OCI-LY3 (cell line): ENCODE measurements around the gene ACTG1.

ENCODE experiments used
- H2AFZ ChIP-seq: fragments of 200-600, 300-600 bp; shearing (Covaris generic); 2 replicates; pipeline ENCODE4 v1.6.0; 2014; ENCODE audit warnings: antibody characterized with exemption, low read depth, low read length
- H3K27ac ChIP-seq: fragments of 200-600, 300-600 bp; sonication (generic); 2 replicates; pipeline ENCODE4 v1.5.1; 2014; ENCODE audit warnings: mild to moderate bottlenecking, low read length, moderate library complexity, mixed read lengths
- H3K27me3 ChIP-seq: fragments of 200-600, 300-600 bp; sonication (generic); 2 replicates; pipeline ENCODE4 v1.6.1; 2014; ENCODE audit warnings: low read depth, low read length, mixed read lengths
- H3K36me3 ChIP-seq: fragments of 200-600, 300-600 bp; sonication (generic); replicated peaks from 2 replicates; pipeline ENCODE3; 2014; ENCODE audit warnings: low read depth, low read length, mixed read lengths
- H3K4me1 ChIP-seq: fragments of 300-600, 200-600 bp; sonication (generic); 2 replicates; pipeline ENCODE4 v1.6.1; 2014; ENCODE audit warnings: low read length, mixed read lengths
- H3K4me2 ChIP-seq: fragments of 200-600, 300-600 bp; sonication (generic); 2 replicates; pipeline ENCODE4 v1.6.1; 2014; ENCODE audit warnings: low read length, mixed read lengths
- H3K4me3 ChIP-seq: fragments of 300-600, 200-600 bp; sonication (generic); 2 replicates; pipeline ENCODE4 v1.5.1; 2014; ENCODE audit warnings: antibody characterized with exemption, mild to moderate bottlenecking, low read length, moderate library complexity
- H3K79me2 ChIP-seq: fragments of 300-600, 200-600 bp; shearing (Covaris generic); 2 replicates; pipeline ENCODE4 v1.6.1; 2014; ENCODE audit warnings: mild to moderate bottlenecking, low read length, mixed read lengths
- H3K9ac ChIP-seq: fragments of 300-600, 200-600 bp; shearing (Covaris generic); 2 replicates; pipeline ENCODE4 v1.6.0; 2014; ENCODE audit warnings: mild to moderate bottlenecking, low read length, moderate library complexity
- H3K9me3 ChIP-seq: fragments of 200-600, 300-600 bp; shearing (Covaris generic); 2 replicates; pipeline ENCODE4 v1.6.1; 2014; ENCODE audit warnings: low read length, mixed read lengths; ENCODE audit not compliant: insufficient read depth
- H4K20me1 ChIP-seq: fragments of 200-600, 300-600 bp; sonication (generic); 2 replicates; pipeline ENCODE4 v1.6.1; 2016; ENCODE audit warnings: low read length, mixed read lengths; ENCODE audit not compliant: insufficient read depth
- EZH2phosphoT487 ChIP-seq: fragments of 200-600 bp; shearing (Covaris generic); IDR thresholded peaks from 2 replicates; pipeline ENCODE4 v1.6.1; 2018; ENCODE audit warnings: antibody characterized with exemption, mixed run types, low read depth
- TF ChIP-seq, protein P1 (sequence below): fragments of 200-600, 300-600 bp; sonication (generic); IDR thresholded peaks from 2 replicates; pipeline ENCODE4 v1.5.1; 2014; ENCODE audit warnings: antibody characterized with exemption, low read length, low read depth

The ACTG1 gene

GRCh38 chr17:81473019-81473418, 39.6 kb downstream of the ACTG1 start:
- Histone ChIP-seq H3K79me2 (no peaks in the 10 kb centered on the region), H3K4me1 (no peaks in the 10 kb centered on the region), H3K4me2 (no peak overlapping the region), H4K20me1 (no peaks in the 10 kb centered on the region), H3K27me3 (no peaks in the 10 kb centered on the region), H3K27ac (no peak overlapping the region), H3K36me3 (no peaks in the 10 kb centered on the region), H3K9ac (no peak overlapping the region), H3K4me3 (no peak overlapping the region), H2AFZ (no peak overlapping the region), H3K9me3 (no peaks in the 10 kb centered on the region)
- TF ChIP-seq, protein P1, sequence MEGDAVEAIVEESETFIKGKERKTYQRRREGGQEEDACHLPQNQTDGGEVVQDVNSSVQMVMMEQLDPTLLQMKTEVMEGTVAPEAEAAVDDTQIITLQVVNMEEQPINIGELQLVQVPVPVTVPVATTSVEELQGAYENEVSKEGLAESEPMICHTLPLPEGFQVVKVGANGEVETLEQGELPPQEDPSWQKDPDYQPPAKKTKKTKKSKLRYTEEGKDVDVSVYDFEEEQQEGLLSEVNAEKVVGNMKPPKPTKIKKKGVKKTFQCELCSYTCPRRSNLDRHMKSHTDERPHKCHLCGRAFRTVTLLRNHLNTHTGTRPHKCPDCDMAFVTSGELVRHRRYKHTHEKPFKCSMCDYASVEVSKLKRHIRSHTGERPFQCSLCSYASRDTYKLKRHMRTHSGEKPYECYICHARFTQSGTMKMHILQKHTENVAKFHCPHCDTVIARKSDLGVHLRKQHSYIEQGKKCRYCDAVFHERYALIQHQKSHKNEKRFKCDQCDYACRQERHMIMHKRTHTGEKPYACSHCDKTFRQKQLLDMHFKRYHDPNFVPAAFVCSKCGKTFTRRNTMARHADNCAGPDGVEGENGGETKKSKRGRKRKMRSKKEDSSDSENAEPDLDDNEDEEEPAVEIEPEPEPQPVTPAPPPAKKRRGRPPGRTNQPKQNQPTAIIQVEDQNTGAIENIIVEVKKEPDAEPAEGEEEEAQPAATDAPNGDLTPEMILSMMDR: no peak
- no peak for TF ChIP-seq EZH2phosphoT487

DNA sequence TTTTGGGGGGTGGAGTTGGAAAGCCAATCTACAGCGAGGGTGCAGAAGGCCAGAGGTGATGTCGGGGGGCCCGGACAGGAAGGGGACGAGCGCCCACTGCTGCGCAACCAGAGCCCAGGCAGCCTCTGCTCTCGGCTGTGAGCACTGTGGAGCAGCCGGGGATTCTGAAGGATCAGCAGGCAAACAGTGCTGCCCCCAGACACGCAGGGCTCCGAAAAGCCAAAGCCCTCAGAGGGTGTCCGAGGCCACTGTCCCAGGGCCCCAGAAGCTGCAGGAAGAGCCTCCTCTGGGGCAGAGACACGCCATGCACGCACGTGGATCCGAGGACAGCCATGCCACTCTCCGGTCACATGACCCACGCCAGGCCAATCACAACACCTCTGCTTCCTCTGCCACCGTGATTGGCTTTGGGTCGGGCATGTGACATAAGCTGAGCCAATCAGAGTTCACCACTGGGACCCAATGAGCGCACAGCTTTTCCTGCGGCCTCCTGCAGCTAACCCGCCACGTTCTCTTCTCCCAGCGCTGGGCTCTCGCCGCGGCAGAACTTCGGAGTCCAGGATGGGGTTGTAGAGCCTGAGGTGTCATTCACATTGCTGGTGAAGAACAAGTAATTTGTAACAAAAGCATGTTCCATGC, 40.7 kb downstream of the ACTG1 start:
- Histone ChIP-seq H2AFZ (no peak overlapping the region), H3K4me3 (no peak overlapping the region), H3K27ac (no peak overlapping the region), H3K36me3 (no peaks in the 10 kb centered on the region), H3K9ac (no peak overlapping the region), H3K9me3 (no peaks in the 10 kb centered on the region), H3K4me1 (no peaks in the 10 kb centered on the region), H4K20me1 (no peaks in the 10 kb centered on the region), H3K27me3 (no peaks in the 10 kb centered on the region), H3K79me2 (no peaks in the 10 kb centered on the region), H3K4me2 (no peak overlapping the region)
- TF ChIP-seq, protein P1: no peak
- TF ChIP-seq EZH2phosphoT487: no peak

DNA sequence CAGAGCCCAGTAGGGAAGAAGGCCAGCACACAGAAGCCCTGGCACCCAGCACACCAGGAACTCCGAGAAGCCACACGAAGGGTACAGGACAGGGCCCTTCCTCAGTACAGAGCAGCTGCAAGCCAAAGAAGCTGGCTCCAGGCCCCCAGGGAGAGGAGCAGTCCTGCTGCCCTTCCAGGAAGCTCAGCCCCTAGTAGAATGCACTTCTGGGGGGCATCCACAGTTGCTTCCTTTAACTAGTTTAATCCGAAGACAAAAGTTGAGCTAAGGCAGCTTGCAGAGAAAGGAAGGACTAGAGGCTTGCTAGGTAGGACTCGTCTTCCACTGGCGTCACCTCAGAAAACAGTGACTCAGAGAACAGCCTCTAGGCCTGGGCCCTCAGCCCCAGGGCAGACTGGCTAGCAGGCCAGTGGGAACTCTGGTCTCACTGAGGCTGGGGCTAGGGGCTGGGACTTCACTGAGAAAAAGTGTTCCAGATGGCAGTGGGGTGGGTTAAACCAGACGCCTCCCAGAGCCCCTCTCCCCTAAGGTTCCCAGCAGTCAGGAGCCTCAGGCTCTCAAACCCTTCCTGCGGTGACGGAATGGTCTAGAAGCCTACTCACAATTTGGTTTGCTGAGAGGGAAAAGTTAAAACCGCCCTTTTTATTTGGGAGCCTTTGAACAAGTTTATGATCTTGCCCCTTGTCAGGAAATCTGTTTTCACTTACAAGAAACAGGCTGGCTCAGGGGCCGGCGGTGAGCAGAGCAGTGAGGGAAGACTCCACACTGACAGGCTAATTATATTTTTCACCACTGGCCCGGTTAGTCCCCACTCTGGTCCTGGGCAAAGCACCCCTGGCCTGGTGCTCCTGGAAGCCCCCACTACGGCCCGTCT, 41.4 kb downstream of the ACTG1 start:
- no peak overlapping the region for H3K4me3 ChIP-seq
- H2AFZ ChIP-seq: no peak overlapping the region
- H3K9ac ChIP-seq: no peak overlapping the region
- H3K79me2 ChIP-seq: no peaks in the 10 kb centered on the region
- no peaks in the 10 kb centered on the region for H3K27me3 ChIP-seq
- TF ChIP-seq, protein P1: no peak
- TF ChIP-seq EZH2phosphoT487: no peak
- H3K27ac ChIP-seq: no peak overlapping the region
- H3K4me2 ChIP-seq: no peak overlapping the region
- H4K20me1 ChIP-seq: no peaks in the 10 kb centered on the region
- H3K36me3 ChIP-seq: no peaks in the 10 kb centered on the region
- H3K4me1 ChIP-seq: no peaks in the 10 kb centered on the region
- no peaks in the 10 kb centered on the region for H3K9me3 ChIP-seq

DNA sequence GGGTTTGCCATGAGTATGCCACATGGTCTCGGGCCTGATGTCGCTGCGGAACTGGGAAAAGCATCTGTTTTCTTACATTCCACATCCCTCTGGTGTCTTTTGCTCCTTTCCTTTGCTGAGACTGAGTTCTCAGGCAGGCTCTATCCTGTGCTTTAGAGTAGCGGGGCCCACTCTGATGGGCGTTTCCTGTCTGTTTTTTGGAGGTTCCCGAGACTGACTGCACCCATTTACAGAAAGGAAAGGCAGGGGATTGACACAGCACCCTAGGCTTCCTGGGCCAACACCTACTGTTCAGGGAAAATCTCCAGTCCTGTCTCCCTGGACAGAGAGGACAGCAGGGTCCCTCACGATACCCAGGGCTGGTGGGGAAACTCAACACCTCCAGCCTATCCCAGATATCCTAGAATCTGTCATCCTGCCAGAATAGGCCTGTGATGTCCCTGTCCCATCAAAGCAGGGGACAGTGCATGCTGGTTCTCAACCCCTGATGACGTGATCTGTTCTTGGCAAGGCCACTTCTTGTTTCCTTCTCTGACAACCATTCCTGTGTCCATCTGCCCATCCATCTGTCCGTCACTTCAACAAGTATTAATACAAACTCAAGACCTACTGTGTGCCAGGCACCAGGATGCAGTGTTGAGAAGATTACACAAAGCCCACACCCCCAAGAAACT, 42.2 kb downstream of the ACTG1 start:
- TF ChIP-seq, protein P1: no peak
- TF ChIP-seq EZH2phosphoT487: no peak
- Histone ChIP-seq H2AFZ (no peak overlapping the region), H3K27ac (no peak overlapping the region), H3K79me2 (no peaks in the 10 kb centered on the region), H3K4me1 (no peaks in the 10 kb centered on the region), H3K9ac (no peak overlapping the region), H4K20me1 (no peaks in the 10 kb centered on the region), H3K4me3 (no peak overlapping the region), H3K4me2 (no peak overlapping the region), H3K9me3 (no peaks in the 10 kb centered on the region), H3K27me3 (no peaks in the 10 kb centered on the region), H3K36me3 (no peaks in the 10 kb centered on the region)
